Measurements from ENCODE around the gene COL11A2. TPM values are rescaled to one million over a fixed set of nuclear protein-coding genes. Genes with fewer than 3 reads are reported as not detected.

COL11A2 gene
- total and polyA plus RNA-seq, 12 donors: 0.05 to 7.2 (median 0.44) TPM

- peak in 1 of 7 donors; percentile 24 for DNase-seq
- 76 to 86% (median 82%) methylated on average over 2 to 3 of the region's 3 CpGs for WGBS, 4 donors
- Histone ChIP-seq H3K4me3 (no peak overlapping the region), H3K9me3 (replicated peaks in 1 of 3) (no peaks in the 10 kb centered on the region), H3K36me3 (replicated peaks in 1 of 2) (peaks cover 0 to 38% of the 10 kb centered on the region in 2 donors), H3K27ac (no peak overlapping the region), H3K27me3 (no peaks in the 10 kb centered on the region), H3K4me1 (replicated peaks in 1 of 2) (peaks cover 29 to 42% of the 10 kb centered on the region in 2 donors)
- no peak for TF ChIP-seq CTCF (IDR thresholded peaks at IDR 0.05)
- no peak for TF ChIP-seq POLR2A (IDR thresholded peaks at IDR 0.05)
- intact Hi-C loops (cut with DNase I): loop anchor here in 1 of 2 donors (5.0 kb wide), 1 partner anchor 41 kb away; no protein-coding TSS in a partner anchor
These were observed 14.0 kb upstream of the COL11A2 start for GRCh38 chr6:33206027-33206863.

GRCh38 chr6:33205191-33206026 lies 13.1 kb upstream of the COL11A2 start:
- 39 to 56% (median 51%) methylated on average over 10 to 17 of the region's 17 CpGs for WGBS, 4 donors
- H3K36me3 ChIP-seq (replicated peaks in 1 of 2): peaks cover 0 to 34% of the 10 kb centered on the region in 2 donors
- peaks cover 30 to 42% of the 10 kb centered on the region in 2 donors for H3K4me1 ChIP-seq (replicated peaks in 1 of 2)
- H3K9me3 ChIP-seq (replicated peaks in 1 of 3): no peaks in the 10 kb centered on the region
- peak overlapping the region in 2 of 5 donors; percentile 28 to 76 for H3K27ac ChIP-seq
- DNase-seq: no peak
- intact Hi-C loops (cut with DNase I): loop anchor here in 1 of 2 donors (5.0 kb wide), 1 partner anchor 42 kb away; no protein-coding TSS in a partner anchor
- peak overlapping the region in 1 of 4 donors; percentile 65 for H3K4me3 ChIP-seq
- no peaks in the 10 kb centered on the region for H3K27me3 ChIP-seq
- TF ChIP-seq CTCF (IDR thresholded peaks at IDR 0.05) (no peak), POLR2A (IDR thresholded peaks at IDR 0.05) (no peak)

- H3K9me3 ChIP-seq (replicated peaks in 1 of 3): no peaks in the 10 kb centered on the region
- H3K4me1 ChIP-seq (replicated peaks in 1 of 2): peaks cover 30 to 43% of the 10 kb centered on the region in 2 donors
- H3K27me3 ChIP-seq: no peaks in the 10 kb centered on the region
- peak; percentile 91 to 97 (median 96) for DNase-seq
- peak; percentile 34 to 42 for TF ChIP-seq POLR2A (IDR thresholded peaks at IDR 0.05)
- no peak for TF ChIP-seq CTCF (IDR thresholded peaks at IDR 0.05)
- intact Hi-C loops (cut with DNase I): loop anchor here in 1 of 2 donors (5.0 kb wide), 1 partner anchor 43 kb away; no protein-coding TSS in a partner anchor
- H3K27ac ChIP-seq: peak within 1 kb of the TSS in 3 of 5 donors; percentile 28 to 76 (median 40)
- peaks cover 0 to 26% of the 10 kb centered on the region in 2 donors for H3K36me3 ChIP-seq (replicated peaks in 1 of 2)
- H3K4me3 ChIP-seq: peak within 1 kb of the TSS; percentile 21 to 65 (median 38)
- WGBS, 4 donors: 0 to 3% (median 0%) methylated on average over 7 to 48 of the region's 48 CpGs
These were observed 12.3 kb upstream of the COL11A2 start, which contains the start of gene HSD17B8 for GRCh38 chr6:33204415-33205190. HSD17B8 (plus strand) TSS chr6:33204655; CDS start chr6:33204669, 14 bp downstream.
